CD4-positive, alpha-beta T cell treated with Interferon alpha-2 for 1 hour (primary cell): Measurements from ENCODE around the gene PHC2.

Experiments
- DNase-seq, 2 donors: peaks; one replicate each; pipeline ENCODE4 v3.0.0-alpha.2; 2020 to 2022

Gene PHC2

GRCh38 chr1:33366762-33367484 is 64.0 kb downstream of the PHC2 start:
- DNase-seq, result no peak

DNA sequence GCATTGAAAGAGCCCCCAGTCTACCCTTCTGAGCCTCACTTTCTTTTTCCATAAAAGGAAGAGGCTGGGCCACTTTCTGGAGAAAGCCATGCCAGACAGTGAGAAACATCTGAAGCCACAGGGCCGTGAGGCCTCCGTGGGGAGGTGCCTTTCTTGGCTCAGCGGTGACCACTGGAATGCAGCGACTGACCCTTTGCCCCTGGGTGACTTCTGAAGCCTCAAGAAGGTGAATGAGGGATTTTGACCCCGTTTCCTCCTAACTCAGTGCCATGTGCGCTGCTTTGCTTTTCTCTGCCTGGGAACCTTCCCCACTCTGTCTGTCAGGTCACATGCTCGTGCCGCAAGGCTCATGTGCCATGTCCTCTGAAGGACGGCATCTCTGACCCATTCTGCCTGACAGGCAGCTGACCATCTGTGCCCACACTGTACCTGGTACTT is 65.3 kb downstream of the PHC2 start:
- DNase-seq, result no peak

DNA sequence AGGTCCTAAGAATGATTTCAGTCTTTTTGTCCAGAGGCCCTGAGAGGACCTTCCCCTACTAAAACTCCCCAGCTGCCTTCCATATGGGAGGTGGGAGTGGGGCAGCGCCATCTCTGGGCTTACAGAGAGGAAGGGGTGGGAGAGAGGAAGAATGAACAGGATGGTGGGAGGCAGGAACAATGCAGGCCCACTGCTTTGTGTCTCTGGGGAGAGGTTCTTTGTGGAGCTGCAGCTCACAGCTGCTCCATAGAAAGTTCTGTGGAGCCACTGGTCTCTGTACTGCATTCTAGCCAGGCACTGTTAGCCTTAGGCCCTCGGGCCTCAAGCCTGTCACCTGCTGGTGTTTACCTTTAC is 66.4 kb downstream of the PHC2 start:
- no peak for DNase-seq

GRCh38 chr1:33363470-33363861 is 67.4 kb downstream of the PHC2 start:
- no peak for DNase-seq

DNA sequence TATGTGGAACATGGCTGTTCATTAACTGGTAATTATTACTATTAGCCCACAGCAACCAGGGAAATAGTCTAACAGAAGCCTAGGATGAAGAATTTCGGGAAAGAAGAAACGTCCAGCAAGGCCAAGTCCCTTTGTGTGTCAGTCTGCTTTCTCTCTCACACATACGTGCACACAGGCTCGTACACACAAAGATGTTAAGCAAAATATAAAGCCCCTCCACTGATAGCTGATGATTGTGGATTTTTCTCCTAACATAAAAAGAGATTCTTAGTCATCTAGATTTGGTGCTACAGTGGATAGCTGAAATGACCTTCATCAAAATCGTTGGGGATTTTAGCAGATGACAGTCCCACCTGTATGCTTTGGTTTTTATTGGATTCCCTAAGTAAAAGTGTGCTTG is 67.9 kb downstream of the PHC2 start:
- no peak for DNase-seq

DNA sequence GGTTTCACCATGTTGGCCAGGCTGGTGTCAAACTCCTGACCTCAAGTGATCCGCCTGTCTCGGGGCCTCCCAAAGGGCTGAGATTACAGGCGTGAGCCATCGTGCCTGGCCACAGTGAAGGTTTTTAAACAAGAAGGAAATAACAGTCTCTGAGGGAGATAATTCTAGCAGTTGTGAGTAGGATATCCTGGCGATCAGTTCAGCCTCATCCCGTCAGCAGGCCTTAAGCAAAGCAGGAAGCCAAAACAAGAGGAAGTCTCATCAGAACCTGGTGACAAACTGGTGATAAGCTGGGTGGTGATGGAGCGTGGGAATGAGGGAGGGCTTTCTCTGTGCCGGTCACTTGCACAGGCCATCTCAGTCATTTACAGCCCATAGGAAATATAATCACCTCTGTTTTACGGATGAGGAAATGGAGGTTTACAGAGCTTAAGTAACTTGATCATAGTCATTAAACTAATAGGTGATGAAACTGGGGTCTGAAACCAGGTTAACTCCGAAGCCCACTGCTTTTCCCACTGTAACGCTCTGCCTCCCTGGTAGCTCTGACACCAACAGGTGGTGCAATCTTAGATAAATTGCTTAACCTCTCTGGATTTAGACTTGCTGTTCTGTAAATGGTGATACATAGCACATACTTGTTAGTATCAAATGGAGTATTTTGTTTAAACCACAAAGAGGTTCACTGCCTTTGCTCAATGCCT is 69.2 kb downstream of the PHC2 start:
- no peak for DNase-seq

- DNase-seq, result no peak
These were observed 70.5 kb downstream of the PHC2 start for GRCh38 chr1:33360367-33360766.

DNA sequence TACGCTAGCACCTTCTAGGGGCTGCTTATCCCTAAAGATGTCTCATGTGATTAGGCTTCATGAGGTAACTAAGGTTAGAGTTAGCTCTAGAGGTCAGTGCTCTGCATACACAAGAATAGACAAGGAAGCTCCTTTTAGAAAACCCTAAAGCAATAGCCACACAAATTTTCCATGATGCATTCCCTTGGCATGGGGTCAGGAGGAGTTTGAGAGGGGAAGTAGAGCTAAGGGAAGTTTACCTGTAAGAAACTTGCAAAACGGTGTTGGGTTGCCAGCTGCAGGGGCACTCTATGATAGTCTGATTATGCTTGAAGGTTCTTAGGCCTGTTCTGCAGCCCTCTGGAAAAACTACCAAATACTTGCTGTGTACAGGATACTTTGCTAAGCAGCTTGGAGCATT is 71.0 kb downstream of the PHC2 start:
- no peak for DNase-seq

- DNase-seq, result no peak
These were observed 71.9 kb downstream of the PHC2 start for GRCh38 chr1:33358795-33359503.

GRCh38 chr1:33358114-33358794 is 72.6 kb downstream of the PHC2 start:
- no peak for DNase-seq

- no peak for DNase-seq
These were observed 73.8 kb downstream of the PHC2 start for GRCh38 chr1:33357099-33357498.

GRCh38 chr1:33354707-33355316 is 76.1 kb downstream of the PHC2 start:
- no peak for DNase-seq

GRCh38 chr1:33353531-33353930 is 77.4 kb downstream of the PHC2 start:
- no peak for DNase-seq

DNA sequence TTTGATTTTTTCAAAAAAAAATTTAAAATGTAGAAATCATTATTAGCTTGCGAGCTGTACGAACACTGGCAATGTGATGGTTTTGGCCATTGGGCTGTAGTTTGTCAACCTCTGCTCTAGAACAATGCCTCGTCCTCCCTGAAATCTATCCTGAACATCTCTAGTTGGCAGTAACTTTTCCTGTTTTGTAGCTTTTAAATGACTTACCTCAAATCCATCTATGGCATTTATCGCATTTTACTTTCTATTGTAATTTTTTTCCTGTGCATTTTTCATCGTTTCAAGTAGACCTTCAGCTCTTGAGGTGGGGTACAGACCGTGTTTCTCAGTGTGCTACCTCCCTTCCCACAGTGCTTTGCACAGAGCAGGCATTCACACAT is 79.6 kb downstream of the PHC2 start:
- no peak for DNase-seq

- no peak for DNase-seq
These were observed 80.1 kb downstream of the PHC2 start for GRCh38 chr1:33350611-33351280.

DNA sequence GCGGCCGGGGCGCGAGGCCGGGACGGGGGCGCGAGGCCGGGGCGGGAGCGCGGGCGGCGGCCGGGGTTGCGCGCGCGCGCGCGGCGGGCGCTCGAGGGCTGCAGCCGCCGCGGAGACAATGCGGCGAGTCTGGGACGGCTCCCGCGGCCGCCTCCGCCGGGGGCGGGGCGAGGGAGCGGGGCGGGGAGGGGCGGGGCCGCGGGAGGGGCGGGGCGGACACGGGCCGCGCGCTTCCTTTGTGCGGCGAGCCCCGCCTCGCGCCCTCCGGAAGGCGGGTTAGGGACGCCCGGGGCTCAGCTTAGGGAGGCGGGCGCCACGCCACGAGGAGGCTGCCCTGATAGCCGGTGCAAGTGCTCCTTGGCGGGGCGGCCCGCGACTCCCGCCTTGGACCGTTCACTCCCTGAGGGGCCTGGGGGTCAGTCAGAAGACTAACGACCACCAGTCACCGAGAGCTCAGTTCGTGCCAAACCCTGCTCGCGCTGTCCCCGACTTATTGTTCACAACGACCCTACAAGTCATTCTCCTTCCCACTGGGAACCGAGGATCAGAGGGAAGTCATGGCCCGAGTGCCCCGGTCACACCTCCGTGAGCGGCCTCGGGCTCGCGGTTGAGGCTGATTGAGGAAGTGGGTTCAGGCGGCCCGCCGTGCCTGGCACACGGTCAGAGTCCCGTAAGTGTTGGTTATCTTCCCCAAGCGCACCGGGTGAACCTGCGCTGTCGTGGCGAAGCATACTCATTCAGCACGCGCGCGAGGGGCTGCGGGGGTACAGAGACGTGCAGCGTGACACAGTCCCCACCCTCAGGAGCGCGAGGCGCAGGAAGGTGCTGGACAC is 80.9 kb downstream of the PHC2 start:
- peak; percentile 80 to 88 for DNase-seq

GRCh38 chr1:33349081-33349759 is 81.7 kb downstream of the PHC2 start:
- peak; percentile 27 to 55 for DNase-seq

DNA sequence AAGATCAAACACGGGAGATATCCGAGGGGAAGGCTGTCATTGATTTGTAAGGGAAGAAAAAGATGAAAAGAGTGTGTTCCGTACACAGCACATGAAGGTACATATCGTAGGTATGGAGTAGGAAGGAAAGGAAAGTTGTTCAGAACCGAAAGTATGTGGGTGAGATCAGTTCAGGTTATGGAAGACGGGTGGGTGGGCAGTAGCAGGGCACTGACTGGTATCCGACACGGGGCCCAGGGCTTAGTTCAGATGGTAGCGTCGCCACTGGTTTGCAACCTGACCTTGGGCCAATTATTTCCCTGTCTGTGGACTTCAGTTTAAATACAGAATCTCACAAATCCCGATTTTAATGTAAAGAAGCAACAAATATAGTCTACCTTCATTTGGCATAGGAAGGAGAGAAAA is 82.2 kb downstream of the PHC2 start:
- DNase-seq, result peak in 1 of 2 donors; percentile 22

GRCh38 chr1:33348194-33348593 is 82.7 kb downstream of the PHC2 start:
- DNase-seq, result no peak

DNA sequence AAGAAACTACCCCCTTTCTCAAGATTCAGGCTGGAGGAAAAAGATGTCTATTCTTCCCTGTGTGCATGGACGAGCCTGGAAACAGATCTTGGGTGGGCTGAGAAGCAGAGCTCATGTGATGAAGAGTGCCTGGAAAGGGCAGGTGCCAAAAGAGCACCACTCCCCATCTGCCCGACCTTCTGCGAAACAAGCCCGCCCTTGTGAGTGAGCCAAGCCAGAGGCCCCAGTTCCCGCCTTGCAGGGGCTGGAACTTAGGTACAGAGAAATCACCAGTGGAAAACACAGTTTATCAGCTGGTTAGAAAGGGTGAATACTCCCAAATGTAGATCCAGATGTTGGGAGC is 83.3 kb downstream of the PHC2 start:
- no peak for DNase-seq
